ENCODE results near the gene DNAJC28. TPM values are rescaled to one million over a fixed set of nuclear protein-coding genes. Genes with fewer than 3 reads are reported as not detected.
A peak's percentile ranks its signal among the peaks of the same experiment; 100 is the strongest.

DNAJC28 gene
- total and polyA plus RNA-seq, 9 of the 15 experiments (the other 6 are each of a cell fraction or from before 2014, with no cell fraction given), result 0.68 to 2.5 (median 1.1) TPM

- TF ChIP-seq ESRRA (IDR thresholded peaks at IDR 0.05; ENCODE audit: borderline replicate concordance, low read depth) (peak; percentile 47; the same call in 1 of the 2 replicates), PYGO2 (tag; IDR thresholded peaks at IDR 0.05) (no peak), BMI1 (IDR thresholded peaks at IDR 0.05; ENCODE audit: low read length) (no peak), NCOA4 (IDR thresholded peaks at IDR 0.05; ENCODE audit: partially characterized antibody) (no peak), PHF20 (IDR thresholded peaks at IDR 0.05; ENCODE audit: partially characterized antibody) (peak; percentile 65), XRCC3 (IDR thresholded peaks at IDR 0.05) (no peak), MAZ (CRISPR knock-in tag; conservative IDR thresholded peaks at IDR 0.05 in 1 of 2, IDR thresholded peaks at IDR 0.05 in 1 of 2) (peak; percentile 87 to 89), HNRNPL (IDR thresholded peaks at IDR 0.05; ENCODE audit: low read depth, low read length) (no peak), SMAD2 (IDR thresholded peaks at IDR 0.05; ENCODE audit: low read depth, low read length) (no peak), TCFL5 (CRISPR knock-in tag; conservative IDR thresholded peaks at IDR 0.05) (no peak), KLF16 (IDR thresholded peaks at IDR 0.05) (no peak), SLC30A9 (CRISPR knock-in tag; IDR thresholded peaks at IDR 0.05) (no peak), CCNT2 (IDR thresholded peaks at IDR 0.05; ENCODE audit: borderline replicate concordance, extremely low read depth, insufficient read length, low read depth, low read length) (no peak), CSDE1 (IDR thresholded peaks at IDR 0.05) (no peak; a peak in 1 of 4 replicates), ZC3H4 (CRISPR knock-in tag; IDR thresholded peaks at IDR 0.05; ENCODE audit: borderline replicate concordance) (no peak), TAF7 (tag; IDR thresholded peaks at IDR 0.05) (no peak), KDM1A (IDR thresholded peaks at IDR 0.05) (no peak), GTF2E2 (tag; IDR thresholded peaks at IDR 0.05) (no peak), GATA2 (CRISPR knock-in tag; IDR thresholded peaks at IDR 0.05) (no peak), GTF2F1 (IDR thresholded peaks at IDR 0.05; ENCODE audit: low read depth, low read length) (no peak), ZNF695 (CRISPR knock-in tag; IDR thresholded peaks at IDR 0.05) (no peak), KLF10 (CRISPR knock-in tag; IDR thresholded peaks at IDR 0.05) (no peak), ZBTB8A (IDR thresholded peaks at IDR 0.05; ENCODE audit: partially characterized antibody) (no peak), PTRF (tag; IDR thresholded peaks at IDR 0.05) (no peak), SAFB (IDR thresholded peaks at IDR 0.05; ENCODE audit: borderline replicate concordance, low read depth, low read length) (no peak), ZNF212 (CRISPR knock-in tag; IDR thresholded peaks at IDR 0.05) (no peak), ZNF282 (CRISPR knock-in tag; IDR thresholded peaks at IDR 0.05) (no peak), SIN3A (IDR thresholded peaks at IDR 0.05; ENCODE audit: borderline replicate concordance in 2 of 2, control insufficient read depth in 1 of 2, low read depth in 2 of 2, low read length in 2 of 2) (peak; percentile 96 to 100), NCOA2 (IDR thresholded peaks at IDR 0.05; ENCODE audit: partially characterized antibody in 2 of 2) (peak in 1 of 2 experiments; percentile 98)
Observed at GRCh38 chr21:33491373-33492102, at the start of gene DNAJC28 (continued).

Data from K562 (cell line).